Left ventricle myocardium inferior (tissue), 1 donor: ENCODE measurements around the gene CARD14. TPM values are rescaled to one million over a fixed set of nuclear protein-coding genes. Genes with fewer than 3 reads are reported as not detected.

ENCODE experiments used
- DNase-seq: peaks from one replicate; pipeline ENCODE4 v3.0.0-alpha.2; 2020
- H3K27ac ChIP-seq: fragments of 200-600 bp; replicated peaks from 2 replicates; pipeline ENCODE4 v1.8.0; 2021
- H3K27me3 ChIP-seq: fragments of 200-600 bp; 2 replicates; pipeline ENCODE4 v1.8.0; 2021; ENCODE audit warnings: low read depth
- H3K36me3 ChIP-seq: fragments of 200-600 bp; 2 replicates; pipeline ENCODE4 v1.8.0; 2021
- H3K4me1 ChIP-seq: fragments of 200-600 bp; 2 replicates; pipeline ENCODE4 v1.8.0; 2021
- H3K4me3 ChIP-seq: fragments of 200-600 bp; 2 replicates; pipeline ENCODE4 v1.8.0; 2021; ENCODE audit warnings: mild to moderate bottlenecking, moderate library complexity
- H3K9me3 ChIP-seq: fragments of 200-600 bp; replicated peaks from 2 replicates; pipeline ENCODE4 v1.8.0; 2021
- CTCF ChIP-seq: fragments of 200-600 bp; IDR thresholded peaks from 2 replicates; pipeline ENCODE4 v1.8.0; 2021; ENCODE audit warnings: antibody characterized with exemption, mild to moderate bottlenecking, borderline replicate concordance
- intact Hi-C: fragments of 100-400 bp; cut with micrococcal nuclease; formaldehyde crosslinking; loops from one replicate; pipeline ENCODE4 v1.11.0; 2022
- total RNA-seq: library from RNA; stranded (reverse); fragmentation: NEBNext Ultra II Directional; extraction: Animal tissue kit (Norgen Biotek cat#: 25700); gene quantifications from one replicate; pipeline ENCODE4 v1.2.1, GENCODE V29; 2021
- donor health status: DM: no; HTN: yes; CAD: no; lungs with severe emphysema.

Gene CARD14
- total RNA-seq, 1 donor from 2014 or later: 0.49 TPM

GRCh38 chr17:80185968-80186367 is 16.1 kb downstream of the CARD14 start:
- intact Hi-C loops: no loop called here
- no peak for TF ChIP-seq CTCF

GRCh38 chr17:80187090-80187489 is 17.3 kb downstream of the CARD14 start:
- intact Hi-C loops: no loop called here
- no peaks in the 10 kb centered on the region for H3K36me3 ChIP-seq
- peak overlapping the region; percentile 64 for H3K27ac ChIP-seq
- peaks cover 31% of the 10 kb centered on the region for H3K4me1 ChIP-seq
- H3K9me3 ChIP-seq: no peaks in the 10 kb centered on the region
- H3K27me3 ChIP-seq: peaks cover 32% of the 10 kb centered on the region
- peak overlapping the region; percentile 49 for H3K4me3 ChIP-seq
- no peak for TF ChIP-seq CTCF
- no peak for DNase-seq

More at GRCh38 chr17:80185968-80186367, 16.1 kb downstream of the CARD14 start:
- no peaks in the 10 kb centered on the region for H3K36me3 ChIP-seq
- no peak overlapping the region for H3K27ac ChIP-seq
- DNase-seq: no peak
- H3K4me1 ChIP-seq: peaks cover 20% of the 10 kb centered on the region
- H3K27me3 ChIP-seq: peaks cover 35% of the 10 kb centered on the region
- no peak overlapping the region for H3K4me3 ChIP-seq
- H3K9me3 ChIP-seq: no peaks in the 10 kb centered on the region

GRCh38 chr17:80187515-80187941 is 17.7 kb downstream of the CARD14 start:
- H3K9me3 ChIP-seq: no peaks in the 10 kb centered on the region
- peak; percentile 66 for DNase-seq
- peaks cover 31% of the 10 kb centered on the region for H3K27me3 ChIP-seq
- H3K4me1 ChIP-seq: peaks cover 36% of the 10 kb centered on the region
- intact Hi-C loops: no loop called here
- no peaks in the 10 kb centered on the region for H3K36me3 ChIP-seq
- no peak for TF ChIP-seq CTCF
- peak overlapping the region; percentile 64 for H3K27ac ChIP-seq
- peak overlapping the region; percentile 49 for H3K4me3 ChIP-seq

- Histone ChIP-seq H3K4me3 (no peak overlapping the region), H3K27ac (no peak overlapping the region), H3K4me1 (peaks cover 36% of the 10 kb centered on the region), H3K36me3 (no peaks in the 10 kb centered on the region), H3K27me3 (peaks cover 25% of the 10 kb centered on the region), H3K9me3 (no peaks in the 10 kb centered on the region)
- intact Hi-C loops: no loop called here
- TF ChIP-seq CTCF: no peak
- no peak for DNase-seq
These were observed 19.8 kb downstream of the CARD14 start for GRCh38 chr17:80189611-80190010.

- Histone ChIP-seq H3K36me3 (no peaks in the 10 kb centered on the region), H3K27me3 (peaks cover 34% of the 10 kb centered on the region), H3K27ac (no peak overlapping the region), H3K4me3 (no peak overlapping the region), H3K9me3 (no peaks in the 10 kb centered on the region), H3K4me1 (peaks cover 36% of the 10 kb centered on the region)
- intact Hi-C loops: no loop called here
- TF ChIP-seq CTCF: no peak
- no peak for DNase-seq
These were observed 20.9 kb downstream of the CARD14 start for GRCh38 chr17:80190716-80191115.
